ENCODE measurements around the gene NT5DC3.

- TF ChIP-seq, protein P1, sequence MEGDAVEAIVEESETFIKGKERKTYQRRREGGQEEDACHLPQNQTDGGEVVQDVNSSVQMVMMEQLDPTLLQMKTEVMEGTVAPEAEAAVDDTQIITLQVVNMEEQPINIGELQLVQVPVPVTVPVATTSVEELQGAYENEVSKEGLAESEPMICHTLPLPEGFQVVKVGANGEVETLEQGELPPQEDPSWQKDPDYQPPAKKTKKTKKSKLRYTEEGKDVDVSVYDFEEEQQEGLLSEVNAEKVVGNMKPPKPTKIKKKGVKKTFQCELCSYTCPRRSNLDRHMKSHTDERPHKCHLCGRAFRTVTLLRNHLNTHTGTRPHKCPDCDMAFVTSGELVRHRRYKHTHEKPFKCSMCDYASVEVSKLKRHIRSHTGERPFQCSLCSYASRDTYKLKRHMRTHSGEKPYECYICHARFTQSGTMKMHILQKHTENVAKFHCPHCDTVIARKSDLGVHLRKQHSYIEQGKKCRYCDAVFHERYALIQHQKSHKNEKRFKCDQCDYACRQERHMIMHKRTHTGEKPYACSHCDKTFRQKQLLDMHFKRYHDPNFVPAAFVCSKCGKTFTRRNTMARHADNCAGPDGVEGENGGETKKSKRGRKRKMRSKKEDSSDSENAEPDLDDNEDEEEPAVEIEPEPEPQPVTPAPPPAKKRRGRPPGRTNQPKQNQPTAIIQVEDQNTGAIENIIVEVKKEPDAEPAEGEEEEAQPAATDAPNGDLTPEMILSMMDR (IDR thresholded peaks at IDR 0.05; ENCODE audit: poor library complexity), result no peak
- TF ChIP-seq EZH2 (IDR thresholded peaks at IDR 0.05; ENCODE audit: borderline replicate concordance), result no peak
These were observed 38.5 kb downstream of the NT5DC3 start for GRCh38 chr12:103802586-103802886.

Data from hepatocyte (in vitro differentiated cells).